Measurements from ENCODE around the gene ARHGAP22.

DNA sequence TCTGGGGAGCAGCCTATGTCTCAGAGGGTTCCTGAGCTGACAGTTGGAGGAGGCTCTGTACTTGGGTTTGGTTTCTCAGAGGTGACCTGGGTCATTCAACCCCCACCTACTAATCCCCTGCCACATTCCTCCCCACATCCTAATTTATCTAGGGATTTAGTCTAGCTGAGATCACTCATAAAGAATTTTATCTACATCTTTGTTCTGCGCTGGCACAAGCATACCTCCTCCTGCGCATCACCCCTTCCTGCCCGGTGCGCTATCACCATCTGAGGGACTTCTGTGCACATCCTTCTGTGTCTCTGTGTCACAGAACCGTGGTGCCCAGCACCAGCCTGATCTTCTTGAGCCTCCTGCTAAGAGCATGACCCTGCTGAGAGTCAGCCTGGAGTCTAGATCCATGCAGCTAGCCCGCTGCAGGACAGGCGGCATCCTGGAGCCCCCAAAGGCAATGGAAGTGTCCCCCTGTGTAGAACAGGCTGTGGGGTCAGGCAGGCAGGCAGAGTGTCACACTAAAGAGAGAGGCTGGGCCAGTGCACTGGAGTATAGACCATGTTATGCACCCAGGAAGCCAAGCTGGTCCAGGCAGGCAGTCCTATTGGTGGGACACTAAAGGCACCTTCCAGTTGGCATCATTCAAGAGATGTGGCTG is 63.6 kb downstream of the ARHGAP22 start:
- no peak for TF ChIP-seq REST (IDR thresholded peaks at IDR 0.05; ENCODE audit: unreplicated experiment)
- TF ChIP-seq, protein P1, sequence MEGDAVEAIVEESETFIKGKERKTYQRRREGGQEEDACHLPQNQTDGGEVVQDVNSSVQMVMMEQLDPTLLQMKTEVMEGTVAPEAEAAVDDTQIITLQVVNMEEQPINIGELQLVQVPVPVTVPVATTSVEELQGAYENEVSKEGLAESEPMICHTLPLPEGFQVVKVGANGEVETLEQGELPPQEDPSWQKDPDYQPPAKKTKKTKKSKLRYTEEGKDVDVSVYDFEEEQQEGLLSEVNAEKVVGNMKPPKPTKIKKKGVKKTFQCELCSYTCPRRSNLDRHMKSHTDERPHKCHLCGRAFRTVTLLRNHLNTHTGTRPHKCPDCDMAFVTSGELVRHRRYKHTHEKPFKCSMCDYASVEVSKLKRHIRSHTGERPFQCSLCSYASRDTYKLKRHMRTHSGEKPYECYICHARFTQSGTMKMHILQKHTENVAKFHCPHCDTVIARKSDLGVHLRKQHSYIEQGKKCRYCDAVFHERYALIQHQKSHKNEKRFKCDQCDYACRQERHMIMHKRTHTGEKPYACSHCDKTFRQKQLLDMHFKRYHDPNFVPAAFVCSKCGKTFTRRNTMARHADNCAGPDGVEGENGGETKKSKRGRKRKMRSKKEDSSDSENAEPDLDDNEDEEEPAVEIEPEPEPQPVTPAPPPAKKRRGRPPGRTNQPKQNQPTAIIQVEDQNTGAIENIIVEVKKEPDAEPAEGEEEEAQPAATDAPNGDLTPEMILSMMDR (conservative IDR thresholded peaks at IDR 0.05; ENCODE audit: low read depth in 2 of 2), result no peak
- TF ChIP-seq ZNF462 (CRISPR knock-in tag; IDR thresholded peaks at IDR 0.05), result no peak
- no peak for TF ChIP-seq POLR2AphosphoS5 (IDR thresholded peaks at IDR 0.05; ENCODE audit: low read depth)
- TF ChIP-seq ZNF114 (CRISPR knock-in tag; IDR thresholded peaks at IDR 0.05), result no peak
- TF ChIP-seq EZH2 (IDR thresholded peaks at IDR 0.05; ENCODE audit: low read depth, unreplicated experiment), result no peak
- no peak for TF ChIP-seq JUNB (IDR thresholded peaks at IDR 0.05; ENCODE audit: unreplicated experiment)
- TF ChIP-seq EZH2phosphoT487 (IDR thresholded peaks at IDR 0.05; ENCODE audit: unreplicated experiment), result no peak
- no peak for TF ChIP-seq NANOG (IDR thresholded peaks at IDR 0.05; ENCODE audit: borderline replicate concordance)
- TF ChIP-seq CREB1 (CRISPR knock-in tag; IDR thresholded peaks at IDR 0.05; ENCODE audit: low read depth), result no peak
- TF ChIP-seq STAT1 (IDR thresholded peaks at IDR 0.05; ENCODE audit: unreplicated experiment), result no peak

Data from GM23338 (cell line).